ENCODE measurements around the gene CNTNAP4. TPM values are rescaled to one million over a fixed set of nuclear protein-coding genes. Genes with fewer than 3 reads are reported as not detected.

The CNTNAP4 gene
- total RNA-seq, 1 experiment from 2014 or later = not detected

- TF ChIP-seq REST (IDR thresholded peaks at IDR 0.05; ENCODE audit: low read depth) = no peak
- no peak for TF ChIP-seq CBX3 (IDR thresholded peaks at IDR 0.05; ENCODE audit: low read depth)
- no peak for TF ChIP-seq SP1 (IDR thresholded peaks at IDR 0.05; ENCODE audit: low read depth)
- no peak for TF ChIP-seq ZFX (IDR thresholded peaks at IDR 0.05)
- no peak for TF ChIP-seq MAX (IDR thresholded peaks at IDR 0.05)
- TF ChIP-seq ZBTB33 (IDR thresholded peaks at IDR 0.05; ENCODE audit: extremely low read depth, insufficient replicate concordance, low read length) = no peak
- TF ChIP-seq EZH2 (IDR thresholded peaks at IDR 0.05) = no peak
- TF ChIP-seq CEBPB (IDR thresholded peaks at IDR 0.05; ENCODE audit: low read depth) = no peak
- TF ChIP-seq TCF7L2 (IDR thresholded peaks at IDR 0.05; ENCODE audit: borderline replicate concordance, extremely low read depth, insufficient read depth, insufficient read length) = no peak
- TF ChIP-seq FOSL1 (IDR thresholded peaks at IDR 0.05; ENCODE audit: low read depth) = no peak
These were observed 206.2 kb downstream of the CNTNAP4 start (continued) for GRCh38 chr16:76483307-76483909.

All from HCT116 (cell line).